Stimulated activated CD4-positive, alpha-beta T cell treated with anti-CD3 and anti-CD28 coated beads, Interleukin-4, amount 100 ng/mL, for 4 hours (primary cell): ENCODE measurements around the gene CDK6.
A peak's percentile ranks its signal among the peaks of the same experiment; 100 is the strongest.

Source experiments
- DNase-seq, 2 experiments: peaks; one replicate each; pipeline ENCODE4 v3.0.0-alpha.2; 2020

Gene CDK6

DNA sequence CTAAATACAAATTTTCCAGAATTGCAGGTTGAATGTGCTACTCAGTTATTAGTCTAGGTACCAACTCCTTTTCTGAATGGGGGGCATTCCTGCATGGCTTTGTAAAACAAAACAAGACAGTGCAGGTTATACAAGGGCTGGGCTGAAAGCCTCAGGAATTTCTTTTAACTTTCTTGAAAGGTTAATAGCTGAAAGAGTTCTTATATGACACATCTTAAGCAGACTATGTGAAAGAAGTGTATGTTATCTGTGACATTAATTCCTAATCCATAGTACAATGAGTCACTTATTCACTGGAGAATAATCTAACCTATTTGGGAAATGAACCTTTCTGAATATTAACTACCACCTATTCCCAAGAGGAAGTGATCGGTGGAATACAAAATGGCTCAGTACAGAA lies 130.5 kb downstream of the CDK6 start:
- DNase-seq, result no peak

DNA sequence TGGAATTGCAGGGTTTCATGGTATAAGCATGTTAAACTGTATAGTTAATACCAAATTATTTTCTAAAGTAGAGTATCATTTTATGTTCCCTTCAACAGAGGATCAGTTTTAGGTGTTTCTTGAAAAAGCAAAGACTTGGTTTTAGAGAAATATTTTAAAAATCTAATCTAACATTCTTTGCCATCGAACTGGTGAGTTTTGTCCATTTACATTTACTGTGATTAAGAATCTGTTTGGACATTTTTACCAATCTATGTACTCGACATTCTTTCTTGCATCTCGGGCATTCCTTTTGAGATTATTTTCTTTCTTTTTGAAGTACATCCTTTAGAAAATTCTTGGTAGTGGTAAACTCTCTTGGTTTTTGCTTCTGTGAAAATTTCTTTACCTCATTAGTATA lies 131.5 kb downstream of the CDK6 start:
- DNase-seq, result no peak

DNA sequence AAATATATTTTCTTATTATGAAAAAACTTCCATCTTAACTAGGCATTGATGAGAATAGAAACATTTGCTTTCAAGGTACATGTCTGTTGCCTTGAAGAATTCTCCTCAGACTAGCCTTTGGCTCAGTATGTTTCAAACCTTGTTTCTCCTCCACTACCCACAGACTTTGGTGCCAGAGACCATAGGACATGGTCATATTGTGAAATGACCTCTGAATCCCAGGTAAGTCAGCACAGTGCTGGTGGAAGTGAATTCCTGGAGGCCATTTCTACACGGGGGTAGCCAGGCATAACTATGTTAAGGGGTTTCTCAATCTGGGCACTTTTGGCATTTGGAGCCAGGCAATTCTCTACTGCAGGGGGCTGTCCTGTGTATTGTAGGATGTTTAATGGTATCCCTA lies 133.8 kb downstream of the CDK6 start:
- no peak for DNase-seq

DNA sequence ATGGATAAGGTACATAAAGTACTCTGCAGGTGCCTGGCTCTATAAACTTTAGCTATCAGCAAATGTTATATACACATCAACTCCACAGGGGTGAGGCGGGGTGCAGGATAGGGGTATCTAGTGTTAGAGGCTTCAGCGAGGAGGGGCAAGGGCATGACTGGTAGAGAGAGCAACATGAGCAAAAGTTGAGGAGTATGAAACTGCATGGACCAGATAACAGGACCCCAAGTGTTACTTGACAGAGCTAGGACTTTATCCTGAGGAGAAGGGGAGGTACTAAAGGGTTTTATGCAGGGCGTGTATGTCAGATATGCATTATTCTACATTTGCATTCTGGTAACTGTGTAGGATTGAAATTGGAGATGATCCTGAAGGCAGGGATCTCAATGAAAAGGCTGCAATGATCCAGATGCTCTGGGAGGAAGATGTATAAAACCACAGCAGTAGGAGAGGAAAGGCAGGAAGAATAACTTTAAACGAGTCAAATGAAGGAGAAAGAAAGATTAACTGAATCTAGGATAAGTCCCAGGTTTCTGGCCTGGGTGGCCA lies 136.3 kb downstream of the CDK6 start:
- no peak for DNase-seq

DNA sequence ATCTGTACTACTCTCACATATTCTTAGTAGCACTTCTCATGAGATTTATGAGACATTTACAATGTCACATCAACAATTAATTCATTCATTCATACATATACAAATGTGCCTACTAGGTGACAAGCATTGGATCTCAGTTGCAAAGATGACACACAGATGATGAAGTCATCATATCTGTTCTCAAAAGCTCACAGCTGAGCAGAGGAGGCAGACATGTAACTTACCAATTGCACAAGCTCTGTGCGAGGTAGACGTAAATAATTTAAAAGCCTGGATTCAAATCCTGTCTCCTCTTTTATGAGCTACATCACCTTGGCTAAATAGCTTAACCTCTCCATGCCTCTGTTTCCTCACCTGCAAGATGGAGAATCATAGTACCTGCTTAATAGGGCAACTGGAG lies 136.8 kb downstream of the CDK6 start:
- no peak for DNase-seq

DNA sequence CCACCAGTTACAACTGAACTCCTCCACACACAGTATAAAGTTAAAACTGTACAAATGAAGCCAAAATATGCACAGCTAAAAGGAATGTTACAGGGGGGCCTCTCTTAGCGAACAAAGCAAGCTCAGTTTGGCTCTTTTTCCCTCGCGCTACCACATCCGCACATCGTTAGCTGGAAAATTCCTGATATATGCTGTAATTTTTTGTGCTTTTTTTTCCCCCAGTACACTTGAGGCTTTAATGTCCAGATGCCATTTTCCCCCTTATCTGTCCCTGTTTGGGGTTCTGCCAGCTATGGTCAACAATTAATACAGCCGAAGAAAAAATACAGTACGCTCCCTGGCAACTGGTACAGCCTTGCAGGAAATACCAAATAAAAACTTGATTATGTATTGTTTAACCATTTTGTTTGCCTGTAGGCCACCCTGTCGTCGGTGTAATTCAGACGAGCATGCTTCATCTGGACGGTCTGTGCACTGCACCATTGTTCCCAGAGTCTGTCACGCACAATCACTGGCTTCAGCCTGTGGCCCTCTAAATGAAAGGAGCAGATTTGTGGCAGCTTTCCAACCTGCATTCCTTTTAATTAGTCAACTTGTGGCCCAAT lies 138.0 kb downstream of the CDK6 start:
- DNase-seq, result no peak

DNA sequence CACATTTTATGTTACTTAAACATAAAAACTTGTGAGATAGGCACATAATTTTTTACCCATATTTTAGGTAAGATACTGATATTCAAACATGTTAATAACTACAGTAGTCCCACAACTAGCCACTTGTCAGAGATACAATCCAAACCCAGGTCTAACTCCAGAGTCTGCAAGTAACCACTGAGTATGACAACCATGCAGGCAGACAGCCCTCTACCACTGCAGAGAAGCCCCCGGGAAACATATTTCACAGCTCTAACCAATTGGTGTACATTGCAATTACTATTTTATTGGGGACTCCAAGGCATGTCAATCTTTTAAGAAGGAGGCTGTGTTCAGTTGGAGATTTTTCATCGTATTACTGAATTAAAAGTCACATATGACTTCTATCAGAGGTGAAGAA lies 139.0 kb downstream of the CDK6 start:
- DNase-seq, result no peak

DNA sequence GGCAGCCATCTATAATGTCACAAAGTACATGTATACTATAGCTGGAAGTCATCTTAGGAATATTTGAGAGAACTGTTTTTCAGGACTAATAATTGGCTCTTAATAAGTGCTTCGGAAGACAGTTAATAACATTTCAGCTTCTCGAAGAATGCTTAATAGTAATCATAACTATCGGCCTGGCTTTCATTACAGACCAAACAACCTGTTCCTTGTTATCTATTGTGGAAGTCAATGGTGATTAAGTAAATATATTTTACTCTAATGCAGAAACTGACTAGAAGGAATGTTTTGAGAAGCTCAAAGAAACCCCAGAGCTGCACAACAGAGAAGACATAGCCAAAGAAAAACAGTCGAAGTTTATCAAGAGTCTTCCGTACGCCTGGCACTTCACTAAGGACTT lies 139.4 kb downstream of the CDK6 start:
- no peak for DNase-seq

DNA sequence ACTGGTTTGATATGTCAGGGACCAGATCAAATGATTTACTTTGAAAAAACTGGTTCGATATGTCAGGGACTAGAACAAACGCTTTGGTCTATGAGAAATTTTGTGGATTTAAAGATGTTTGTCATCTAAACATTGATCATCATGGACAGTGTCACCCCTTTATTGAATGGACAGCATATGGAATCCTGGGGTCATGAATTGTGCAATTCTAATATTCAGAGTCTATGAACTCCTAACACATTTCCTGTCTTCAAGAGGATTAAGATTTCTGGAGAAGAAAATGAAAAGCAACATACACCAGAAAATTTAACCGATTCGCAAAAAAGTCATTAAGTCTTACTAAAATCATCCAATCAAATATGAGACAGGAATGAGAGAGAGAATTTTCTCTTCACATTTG lies 139.8 kb downstream of the CDK6 start:
- no peak for DNase-seq

DNA sequence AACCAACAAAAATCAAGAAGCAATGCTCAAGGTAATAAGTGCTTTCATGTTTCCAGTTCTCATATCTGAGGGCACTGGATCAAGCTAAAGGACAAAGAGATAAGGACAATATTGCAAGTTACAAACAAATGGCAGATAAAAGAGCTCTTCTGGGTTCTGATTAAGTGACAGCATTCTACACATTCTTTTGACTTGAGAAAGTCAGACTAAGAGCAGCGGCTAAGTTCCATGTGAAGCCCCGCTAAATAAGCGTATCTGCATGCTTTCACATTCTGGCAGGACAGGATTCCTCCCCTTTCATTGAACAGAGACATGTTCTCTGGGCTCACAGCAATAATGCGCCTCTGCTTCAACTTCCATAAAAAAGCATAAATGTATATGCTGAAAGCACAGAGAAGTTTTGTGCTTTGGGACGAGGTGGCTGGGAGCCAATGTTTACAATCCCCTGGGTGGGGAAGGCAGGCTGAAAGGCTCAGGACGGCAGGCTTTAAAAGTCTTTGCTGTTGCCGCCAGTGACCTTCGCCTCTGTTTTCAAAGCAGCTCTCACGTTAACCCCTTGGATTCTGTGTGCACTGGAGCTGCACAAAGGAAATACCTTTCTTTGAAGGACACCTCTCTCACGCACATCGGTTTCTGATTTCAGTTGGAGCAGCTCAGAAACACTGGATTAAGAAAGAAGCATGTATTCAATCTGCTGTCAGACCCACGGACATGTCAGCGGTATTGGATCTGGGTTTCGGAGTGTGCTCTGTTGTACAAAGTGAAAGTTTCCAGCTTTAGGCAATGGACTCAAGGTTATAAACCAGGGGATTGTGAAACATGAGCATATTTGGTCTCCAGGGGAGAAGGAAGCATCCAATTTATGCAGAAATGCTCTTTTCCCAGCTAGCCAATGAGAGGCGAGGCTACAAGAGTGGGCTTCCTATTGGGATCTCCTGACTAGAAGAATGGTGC lies 140.8 kb downstream of the CDK6 start:
- no peak for DNase-seq

DNA sequence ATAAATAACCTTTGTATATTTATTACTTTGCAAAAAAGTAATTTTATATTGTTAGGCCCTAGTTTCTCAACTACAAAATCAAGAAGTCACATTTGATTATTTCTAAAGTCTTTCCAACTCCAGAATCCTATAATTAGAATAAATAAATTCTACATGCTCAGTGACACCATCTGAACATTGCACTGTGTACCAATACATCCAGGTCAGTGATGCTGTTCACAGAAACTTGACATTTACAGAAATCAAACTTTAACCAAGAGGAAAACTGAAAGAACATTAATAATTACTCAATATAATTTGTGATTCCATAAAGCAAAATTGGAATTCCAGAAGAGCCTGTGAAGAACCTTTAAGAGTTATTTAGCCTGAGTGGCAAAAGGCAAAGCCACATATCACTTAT lies 142.2 kb downstream of the CDK6 start:
- no peak for DNase-seq

DNA sequence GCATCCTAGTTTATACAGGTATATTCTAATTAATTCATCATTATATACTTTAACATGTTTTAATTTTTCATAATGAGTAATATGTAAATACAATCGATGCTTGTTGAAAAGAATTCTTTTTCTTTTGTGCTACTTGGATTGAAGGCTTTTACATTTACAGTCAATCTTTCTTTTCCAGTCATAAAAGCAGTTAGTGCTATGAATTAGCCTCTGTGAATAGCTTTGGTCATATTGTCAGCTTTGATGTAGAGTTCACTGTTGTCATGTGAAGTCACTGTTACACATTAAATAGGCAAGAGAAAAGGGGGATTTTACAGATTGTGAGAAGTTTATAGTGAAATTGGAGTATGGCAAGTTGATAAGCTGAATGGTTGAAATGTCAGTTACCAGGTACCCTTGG lies 142.9 kb downstream of the CDK6 start:
- no peak for DNase-seq

DNA sequence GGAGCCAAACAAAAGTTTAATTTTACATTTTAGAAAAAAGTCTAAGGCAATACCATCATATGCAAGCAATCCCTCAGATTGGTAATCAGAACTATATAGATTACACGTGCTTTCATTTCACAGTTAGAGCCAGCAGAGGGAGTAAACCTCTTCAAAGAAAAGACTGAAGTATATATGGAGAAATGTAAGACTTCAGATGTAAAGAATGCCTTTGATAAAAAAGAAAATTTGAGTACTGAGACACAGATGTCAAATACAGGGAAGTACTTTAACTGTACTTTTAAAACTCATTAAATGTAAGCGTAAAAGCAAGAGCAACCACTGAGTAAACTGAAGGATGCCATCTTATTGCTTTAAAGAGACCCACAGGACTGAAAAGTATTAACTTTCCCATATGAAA lies 144.8 kb downstream of the CDK6 start:
- DNase-seq, result no peak

DNA sequence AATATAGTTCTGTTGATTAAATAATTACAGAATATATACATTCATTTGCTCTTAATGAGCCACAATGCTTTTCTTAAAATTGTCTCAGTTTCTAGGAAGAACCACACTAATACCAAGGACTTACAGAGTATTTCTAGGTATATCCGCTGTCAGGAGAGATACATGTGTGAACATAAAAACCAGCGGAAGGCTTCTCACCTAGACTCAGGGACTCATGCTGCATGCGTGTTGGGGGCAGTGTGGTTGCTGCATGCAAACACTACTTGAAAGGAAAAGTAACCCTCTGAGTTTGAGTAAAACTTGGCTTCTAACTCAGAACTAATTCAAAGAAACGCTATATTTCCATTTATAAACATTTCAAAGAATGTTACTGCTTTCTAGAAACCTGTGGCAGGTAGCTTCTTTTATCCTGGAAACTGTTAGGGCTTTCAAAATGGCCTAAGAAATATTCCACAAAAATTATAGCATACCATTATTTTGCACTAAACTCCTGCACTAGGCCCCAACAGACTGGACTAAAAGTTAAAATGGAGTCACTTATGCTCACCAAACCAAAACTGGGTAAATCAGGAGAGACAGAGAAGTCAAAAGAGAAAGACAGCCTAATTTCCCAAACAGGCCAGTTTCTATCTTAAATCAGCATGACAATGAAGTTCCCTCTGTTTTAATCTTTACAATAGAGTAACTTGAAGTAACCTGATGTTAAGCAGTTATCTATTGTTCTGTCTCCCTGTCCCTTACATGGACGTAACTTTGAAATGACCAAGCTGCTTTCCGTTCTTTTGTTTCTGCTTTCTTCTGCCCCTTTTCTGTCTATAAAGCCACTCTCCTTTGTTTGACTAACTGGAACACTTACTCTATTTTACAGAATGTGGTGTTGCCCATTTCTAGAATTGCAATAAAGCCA lies 151.0 kb downstream of the CDK6 start:
- peak; percentile 39 to 67 for DNase-seq

DNA sequence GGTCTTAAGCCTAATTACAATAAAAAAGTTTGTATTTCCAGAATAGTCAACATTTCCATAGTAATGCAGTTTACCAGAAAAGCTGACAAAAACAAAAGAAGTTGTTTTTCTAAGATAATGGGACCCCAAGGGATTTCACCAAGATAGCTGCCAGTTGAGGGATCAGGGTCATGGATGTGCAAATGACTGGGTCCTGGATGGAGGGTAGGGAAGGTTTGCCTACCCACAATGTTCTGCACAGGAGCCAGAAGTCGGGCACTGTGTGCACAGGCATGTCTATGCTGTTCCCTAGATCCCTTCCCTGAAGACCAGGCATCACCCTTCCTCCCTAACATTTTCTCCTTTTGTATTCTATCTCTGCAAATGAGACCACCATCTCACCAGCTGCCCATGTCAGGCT lies 152.1 kb downstream of the CDK6 start:
- DNase-seq, result no peak

DNA sequence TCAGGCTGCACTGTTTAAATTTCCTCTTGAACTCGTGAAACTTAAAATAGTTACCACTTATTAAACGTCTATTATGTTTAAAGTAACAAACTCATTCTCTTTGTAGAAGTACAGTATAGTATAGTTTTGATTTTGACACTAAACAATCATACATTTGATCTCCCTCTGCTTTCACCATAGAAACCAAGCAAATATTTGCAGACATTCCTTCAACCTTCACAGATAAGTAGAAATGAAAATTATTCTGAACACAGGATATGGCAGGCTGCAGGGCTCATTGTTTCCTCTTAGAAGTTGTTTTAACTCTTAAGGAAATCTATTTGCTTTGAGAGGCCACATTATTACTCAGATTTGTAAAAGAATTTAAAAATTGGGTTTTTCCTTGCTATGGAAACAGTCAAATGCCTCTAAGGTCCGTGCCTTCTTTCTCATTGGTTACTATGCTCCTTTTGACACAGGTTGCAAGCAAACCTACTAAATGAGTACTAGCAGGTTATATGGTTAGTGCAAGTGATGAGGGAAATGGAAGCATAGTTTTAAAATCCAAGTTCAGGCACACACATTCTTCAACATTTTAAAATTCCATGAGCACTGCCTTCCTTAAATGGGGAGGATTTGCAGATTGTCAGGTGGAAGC lies 153.4 kb downstream of the CDK6 start:
- DNase-seq, result no peak

DNA sequence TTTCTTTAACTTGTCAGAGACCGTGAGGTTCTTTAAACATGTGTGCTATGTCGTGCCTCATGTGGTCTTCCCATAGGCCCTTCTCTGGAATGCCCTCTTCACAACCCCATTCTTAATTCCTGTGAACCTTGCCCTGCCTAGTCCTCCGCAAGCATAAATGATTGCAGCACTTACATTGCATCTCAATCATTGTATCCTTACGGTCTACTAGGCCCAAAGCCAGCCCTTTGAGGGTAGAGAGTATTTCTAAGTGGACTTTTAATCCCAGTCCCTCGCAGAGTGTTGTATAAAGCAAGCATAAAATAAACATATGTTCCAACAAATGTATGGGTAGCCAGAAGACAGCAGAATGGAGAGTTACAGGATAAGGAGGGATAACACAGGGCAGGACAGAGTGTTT lies 154.0 kb downstream of the CDK6 start:
- DNase-seq, result no peak

DNA sequence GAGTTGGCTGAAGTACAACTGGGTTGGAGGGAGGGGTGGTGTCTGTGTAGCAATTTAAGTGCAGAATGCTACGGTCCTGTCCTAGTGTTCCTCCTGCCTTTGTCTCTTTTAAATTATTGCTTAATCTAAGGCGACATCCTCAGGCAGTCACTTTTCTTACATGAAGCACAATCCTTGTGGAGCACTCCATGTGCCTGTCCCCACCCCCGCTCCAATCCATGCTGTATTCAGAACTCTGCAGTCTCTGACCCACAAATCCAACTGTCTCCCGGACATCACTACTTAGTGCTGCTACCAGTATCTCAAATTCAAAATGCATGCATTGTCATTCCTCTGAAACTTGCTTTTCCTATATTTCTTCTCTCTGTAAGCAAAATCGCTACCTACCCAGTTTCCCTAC lies 154.7 kb downstream of the CDK6 start:
- DNase-seq, result no peak

DNA sequence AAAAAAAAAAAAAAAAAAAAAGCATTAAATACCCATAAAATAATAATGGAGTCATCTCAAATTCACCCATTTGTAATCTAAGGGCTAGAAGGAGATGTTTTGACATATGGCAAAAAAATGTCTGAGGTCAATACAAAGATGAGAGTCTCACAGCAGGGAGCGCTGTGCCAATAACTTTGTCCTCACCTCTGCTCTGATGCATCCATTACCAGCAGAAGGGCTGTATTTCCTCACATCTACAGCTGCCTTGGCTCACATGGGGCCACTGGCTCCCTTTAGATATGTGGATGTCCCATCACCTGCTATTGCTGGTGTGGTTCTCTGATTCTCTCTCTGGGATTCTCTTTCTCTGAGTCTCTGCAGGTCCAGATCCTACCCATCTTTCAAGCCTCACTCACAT lies 155.9 kb downstream of the CDK6 start:
- no peak for DNase-seq

DNA sequence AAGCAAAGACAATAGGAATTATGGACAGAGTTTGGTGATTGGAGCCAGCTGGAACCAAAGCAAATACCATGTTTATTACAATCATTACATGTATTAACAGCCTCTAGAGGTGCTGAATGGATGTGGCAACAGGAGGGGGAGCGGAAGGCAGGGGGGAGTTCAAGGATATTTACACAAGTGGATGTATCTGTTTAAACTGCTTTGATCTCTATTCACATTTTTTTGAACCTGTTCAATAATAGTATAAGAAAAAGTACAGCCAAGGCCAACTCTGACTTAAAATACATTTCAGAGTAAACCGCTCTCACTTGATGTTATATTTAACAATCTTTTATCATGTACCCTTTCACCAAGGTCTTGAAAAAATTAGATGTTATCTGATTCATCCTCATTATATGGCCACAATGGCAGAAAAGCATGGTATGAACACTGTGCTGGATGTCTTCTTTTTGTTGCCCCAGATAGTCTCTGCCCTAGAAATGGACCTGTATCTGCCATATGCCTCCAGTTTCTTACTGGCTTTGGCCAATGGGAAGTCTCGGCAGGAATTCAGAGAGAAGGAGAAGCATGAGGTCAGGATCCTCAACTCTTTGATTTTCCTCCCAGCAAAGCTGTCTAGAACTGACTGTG lies 158.0 kb downstream of the CDK6 start:
- no peak for DNase-seq

DNA sequence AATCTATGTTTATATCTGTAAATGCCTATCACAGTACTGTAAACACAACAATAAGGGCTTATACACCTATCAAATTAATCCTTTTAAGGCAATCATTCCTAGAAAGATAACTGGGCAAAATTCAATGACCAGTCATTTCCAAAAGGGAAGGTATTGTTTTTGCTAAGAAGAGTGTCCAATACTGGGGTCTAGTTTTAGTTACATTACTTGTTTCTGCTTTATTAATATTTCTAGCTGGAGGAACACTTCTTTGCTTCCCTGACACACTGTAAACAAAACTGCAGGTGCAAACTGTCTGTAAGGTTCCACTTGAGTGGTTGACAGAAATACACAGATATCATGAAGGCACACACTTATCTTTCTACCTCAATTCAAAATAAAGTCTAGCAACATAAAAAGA lies 162.0 kb downstream of the CDK6 start:
- no peak for DNase-seq

DNA sequence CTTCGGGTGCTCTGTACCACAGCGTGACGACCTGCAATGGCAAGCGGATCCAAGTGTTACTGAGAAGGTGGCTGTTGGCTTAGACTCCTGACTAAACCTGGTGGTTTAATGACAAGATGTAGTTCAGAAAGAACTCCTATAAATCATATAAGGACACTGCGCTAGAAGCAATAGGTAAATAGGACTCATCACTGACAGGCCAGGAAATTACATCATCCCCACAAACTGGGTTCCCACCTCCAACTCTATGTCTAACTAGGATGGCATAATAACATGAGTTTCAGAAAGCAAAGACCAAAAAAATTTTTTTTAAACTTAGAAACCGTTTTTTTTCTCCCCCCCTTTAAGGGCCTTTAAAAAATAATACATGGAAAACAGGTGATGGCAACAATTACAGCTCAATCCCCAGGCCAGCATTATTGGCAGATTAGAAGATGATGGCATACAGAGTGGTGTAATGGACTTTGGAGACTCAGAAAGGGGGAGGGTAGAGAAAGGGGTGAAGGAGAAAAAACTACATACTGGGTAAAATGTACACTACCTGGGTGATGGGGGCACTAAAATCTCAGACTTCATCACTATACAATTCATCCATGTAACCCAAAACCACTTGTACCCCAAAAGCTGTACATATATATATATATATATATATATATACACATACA lies 164.7 kb downstream of the CDK6 start:
- no peak for DNase-seq
